ENCODE measurements around the gene KCNT2. TPM values are rescaled to one million over a fixed set of nuclear protein-coding genes. Genes with fewer than 3 reads are reported as not detected.

Gene KCNT2
- total and polyA plus RNA-seq, 4 donors: 0.84 to 18.7 (median 2.0) TPM

- TF ChIP-seq CTCF (IDR thresholded peaks at IDR 0.05; ENCODE audit: control extremely low read depth, extremely low read depth): no peak
- no peaks in the 10 kb centered on the region for H3K27me3 ChIP-seq (ENCODE audit: control insufficient read depth in 3 of 3, insufficient read depth in 3 of 3, low read length in 2 of 3)
- no peaks in the 10 kb centered on the region for H3K9me3 ChIP-seq (ENCODE audit: control insufficient read depth in 4 of 4, insufficient read depth in 3 of 4, low read length in 3 of 4)
- H3K4me3 ChIP-seq: no peak overlapping the region
- 54 to 73% methylated on average over 7 of the region's 7 CpGs for WGBS, 2 donors
- H3K36me3 ChIP-seq (ENCODE audit: control insufficient read depth in 4 of 4, insufficient read depth in 4 of 4, low read length in 4 of 4): no peaks in the 10 kb centered on the region
- H3K4me1 ChIP-seq (ENCODE audit: control insufficient read depth in 5 of 5, insufficient read depth in 5 of 5, low read length in 5 of 5): peaks cover 0 to 20% (median 0%) of the 10 kb centered on the region in 5 donors
- DNase-seq (no peak), ATAC-seq (ENCODE audit: insufficient read depth, low FRiP score) (peak; percentile 68)
- H3K9ac ChIP-seq (ENCODE audit: insufficient read depth in 1 of 2, low read length in 2 of 2): no peak overlapping the region
- H3K27ac ChIP-seq (ENCODE audit: low read depth in 1 of 2, low read length in 1 of 2): no peak overlapping the region
Observed at GRCh38 chr1:196403803-196404690, 204.2 kb downstream of the KCNT2 start.

- Histone ChIP-seq H3K4me1 (ENCODE audit: control insufficient read depth in 5 of 5, insufficient read depth in 5 of 5, low read length in 5 of 5) (peaks cover 0 to 8% (median 0%) of the 10 kb centered on the region in 5 donors), H3K9me3 (ENCODE audit: control insufficient read depth in 4 of 4, insufficient read depth in 3 of 4, low read length in 3 of 4) (no peaks in the 10 kb centered on the region), H3K27me3 (ENCODE audit: control insufficient read depth in 3 of 3, insufficient read depth in 3 of 3, low read length in 2 of 3) (no peaks in the 10 kb centered on the region), H3K9ac (ENCODE audit: insufficient read depth in 1 of 2, low read length in 2 of 2) (no peak overlapping the region), H3K27ac (ENCODE audit: low read depth in 1 of 2, low read length in 1 of 2) (no peak overlapping the region), H3K4me3 (no peak overlapping the region), H3K36me3 (ENCODE audit: control insufficient read depth in 4 of 4, insufficient read depth in 4 of 4, low read length in 4 of 4) (no peaks in the 10 kb centered on the region)
- ATAC-seq (ENCODE audit: insufficient read depth, low FRiP score) (no peak), DNase-seq (no peak)
- TF ChIP-seq CTCF (IDR thresholded peaks at IDR 0.05; ENCODE audit: control extremely low read depth, extremely low read depth): no peak
Observed at GRCh38 chr1:196401891-196402290, 206.3 kb downstream of the KCNT2 start.

DNA sequence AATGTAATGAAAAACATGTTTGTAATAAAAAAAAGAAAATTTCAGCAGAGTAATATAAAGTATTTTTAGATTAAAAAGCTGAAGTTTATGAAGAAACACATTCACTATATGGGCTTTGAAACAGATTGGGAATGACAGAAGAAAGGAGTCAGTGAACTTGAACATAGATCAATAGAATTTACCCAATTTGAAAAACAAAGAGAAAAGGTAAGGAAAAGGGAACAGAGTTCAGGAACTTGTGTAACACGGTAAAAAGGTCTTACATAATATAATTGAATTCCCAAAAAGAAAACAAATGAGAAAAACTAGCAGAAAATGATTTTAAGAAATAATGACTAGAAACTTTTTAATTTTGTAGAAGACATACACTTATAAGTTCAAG, 206.8 kb downstream of the KCNT2 start:
- peaks cover 0 to 4% (median 0%) of the 10 kb centered on the region in 5 donors for H3K4me1 ChIP-seq (ENCODE audit: control insufficient read depth in 5 of 5, insufficient read depth in 5 of 5, low read length in 5 of 5)
- H3K27me3 ChIP-seq (ENCODE audit: control insufficient read depth in 3 of 3, insufficient read depth in 3 of 3, low read length in 2 of 3): no peaks in the 10 kb centered on the region
- TF ChIP-seq CTCF (IDR thresholded peaks at IDR 0.05; ENCODE audit: control extremely low read depth, extremely low read depth): no peak
- no peaks in the 10 kb centered on the region for H3K36me3 ChIP-seq (ENCODE audit: control insufficient read depth in 4 of 4, insufficient read depth in 4 of 4, low read length in 4 of 4)
- no peak for DNase-seq
- no peaks in the 10 kb centered on the region for H3K9me3 ChIP-seq (ENCODE audit: control insufficient read depth in 4 of 4, insufficient read depth in 3 of 4, low read length in 3 of 4)
- H3K9ac ChIP-seq (ENCODE audit: insufficient read depth in 1 of 2, low read length in 2 of 2): no peak overlapping the region
- no peak overlapping the region for H3K27ac ChIP-seq (ENCODE audit: low read depth in 1 of 2, low read length in 1 of 2)
- H3K4me3 ChIP-seq: no peak overlapping the region
- ATAC-seq (ENCODE audit: insufficient read depth, low FRiP score): no peak
- 27 to 46% methylated on average over 1 of the region's 1 CpG for WGBS, 2 donors
